ENCODE measurements around the gene MAS1.
"Not testable (repeated sequence)": the region's sequence is repeated elsewhere in the genome, so short reads cannot be mapped to it uniquely, and the experiment has no call there.

MAS1 gene

GRCh38 chr6:159890792-159891191 lies at the start of gene MAS1:
MAS1 (plus strand) TSS chr6:159890988; CDS start chr6:159906956, 15,968 bp downstream.
- DNase-seq (ENCODE audit: low read depth in 3 of 3, low spot score in 1 of 3) = no peak

GRCh38 chr6:159842035-159842434 lies 48.8 kb upstream of the MAS1 start:
- no peak for DNase-seq (ENCODE audit: low read depth in 3 of 3, low spot score in 1 of 3)

GRCh38 chr6:159844737-159845645 lies 45.8 kb upstream of the MAS1 start:
- no peak for DNase-seq (ENCODE audit: low read depth in 3 of 3, low spot score in 1 of 3)

- not testable (repeated sequence) for DNase-seq (ENCODE audit: low read depth in 3 of 3, low spot score in 1 of 3)
Observed at GRCh38 chr6:159848552-159848951, 42.2 kb upstream of the MAS1 start.

- not testable (repeated sequence) for DNase-seq (ENCODE audit: low read depth in 3 of 3, low spot score in 1 of 3)
Observed at GRCh38 chr6:159849851-159850250, 40.9 kb upstream of the MAS1 start.

GRCh38 chr6:159852877-159853276 lies 37.9 kb upstream of the MAS1 start:
- no peak for DNase-seq (ENCODE audit: low read depth in 3 of 3, low spot score in 1 of 3)

GRCh38 chr6:159853754-159854153 lies 37.0 kb upstream of the MAS1 start:
- DNase-seq (ENCODE audit: low read depth in 3 of 3, low spot score in 1 of 3) = no peak

- no peak for DNase-seq (ENCODE audit: low read depth in 3 of 3, low spot score in 1 of 3)
Observed at GRCh38 chr6:159854959-159855358, 35.8 kb upstream of the MAS1 start.

- no peak for DNase-seq (ENCODE audit: low read depth in 3 of 3, low spot score in 1 of 3)
Observed at GRCh38 chr6:159858259-159858658, 32.5 kb upstream of the MAS1 start.

- DNase-seq (ENCODE audit: low read depth in 3 of 3, low spot score in 1 of 3) = no peak
Observed at GRCh38 chr6:159860482-159860881, 30.3 kb upstream of the MAS1 start.

- DNase-seq (ENCODE audit: low read depth in 3 of 3, low spot score in 1 of 3) = no peak
Observed at GRCh38 chr6:159862103-159862502, 28.7 kb upstream of the MAS1 start.

GRCh38 chr6:159863341-159863740 lies 27.4 kb upstream of the MAS1 start:
- not testable (repeated sequence) for DNase-seq (ENCODE audit: low read depth in 3 of 3, low spot score in 1 of 3)

GRCh38 chr6:159865226-159865920 lies 25.4 kb upstream of the MAS1 start:
- no peak for DNase-seq (ENCODE audit: low read depth in 3 of 3, low spot score in 1 of 3)

- DNase-seq (ENCODE audit: low read depth in 3 of 3, low spot score in 1 of 3) = no peak
Observed at GRCh38 chr6:159866286-159867247, 24.2 kb upstream of the MAS1 start.

GRCh38 chr6:159871241-159871640 lies 19.5 kb upstream of the MAS1 start:
- no peak for DNase-seq (ENCODE audit: low read depth in 3 of 3, low spot score in 1 of 3)

GRCh38 chr6:159871906-159872305 lies 18.9 kb upstream of the MAS1 start:
- DNase-seq (ENCODE audit: low read depth in 3 of 3, low spot score in 1 of 3) = no peak

- DNase-seq (ENCODE audit: low read depth in 3 of 3, low spot score in 1 of 3) = no peak
Observed at GRCh38 chr6:159874435-159874834, 16.4 kb upstream of the MAS1 start.

GRCh38 chr6:159875194-159875593 lies 15.6 kb upstream of the MAS1 start:
- no peak for DNase-seq (ENCODE audit: low read depth in 3 of 3, low spot score in 1 of 3)

GRCh38 chr6:159876242-159876641 lies 14.5 kb upstream of the MAS1 start:
- DNase-seq (ENCODE audit: low read depth in 3 of 3, low spot score in 1 of 3) = no peak

GRCh38 chr6:159877256-159877808 lies 13.5 kb upstream of the MAS1 start:
- DNase-seq (ENCODE audit: low read depth in 3 of 3, low spot score in 1 of 3) = no peak

GRCh38 chr6:159878341-159878740 lies 12.4 kb upstream of the MAS1 start:
- no peak for DNase-seq (ENCODE audit: low read depth in 3 of 3, low spot score in 1 of 3)

All from stimulated activated CD4-positive, alpha-beta T cell treated with anti-CD3 and anti-CD28 coated beads, TNF-alpha, amount 100 ng/mL, for 1 hour (primary cell).